ENCODE data around the gene EIF4G1.

DNA sequence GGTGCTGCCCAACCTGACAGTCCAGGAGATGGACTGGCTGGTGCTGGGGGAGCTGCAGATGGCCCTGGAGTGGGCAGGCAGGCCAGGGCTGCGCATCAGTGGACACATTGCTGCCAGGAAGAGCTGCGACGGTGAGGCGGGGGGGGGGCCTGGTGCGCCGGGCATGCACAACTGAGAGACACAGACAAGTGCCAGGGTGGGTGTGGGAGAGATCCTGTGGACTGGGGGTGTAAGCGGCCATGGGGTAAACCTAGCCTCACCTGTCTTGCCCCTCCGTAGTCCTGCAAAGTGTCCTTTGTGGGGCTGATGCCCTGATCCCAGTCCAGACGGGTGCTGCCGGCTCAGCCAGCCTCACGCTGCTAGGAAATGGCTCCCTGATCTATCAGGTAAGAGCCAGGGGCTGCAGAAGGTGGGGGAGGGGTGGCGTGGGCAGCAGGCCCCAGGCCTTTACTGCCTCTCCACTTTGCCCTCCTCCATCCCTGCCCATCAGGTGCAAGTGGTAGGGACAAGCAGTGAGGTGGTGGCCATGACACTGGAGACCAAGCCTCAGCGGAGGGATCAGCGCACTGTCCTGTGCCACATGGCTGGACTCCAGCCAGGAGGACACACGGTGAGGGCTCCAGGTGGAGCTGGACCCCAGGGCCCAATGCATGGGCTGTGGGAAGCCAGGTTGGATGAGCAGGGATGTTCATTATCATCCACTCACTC is 68.8 kb downstream of the EIF4G1 start:
- no peak for TF ChIP-seq JUN (IDR thresholded peaks at IDR 0.05; ENCODE audit: borderline replicate concordance, insufficient read depth, insufficient read length, low read depth)
- no peak for TF ChIP-seq EZH2 (IDR thresholded peaks at IDR 0.05; ENCODE audit: borderline replicate concordance, low read depth, low read length, severe bottlenecking)
- TF ChIP-seq CTCF (IDR thresholded peaks at IDR 0.05; ENCODE audit: extremely low read depth in 1 of 2, insufficient read depth in 1 of 2, low read depth in 1 of 2, low read length in 2 of 2): no peak
- TF ChIP-seq POLR2A (IDR thresholded peaks at IDR 0.05; ENCODE audit: low read depth, low read length): no peak
- TF ChIP-seq MYC (IDR thresholded peaks at IDR 0.05; ENCODE audit: low read depth, low read length): no peak
